DOHH2 (cell line): ENCODE data around the gene OCLN.
"Not testable (repeated sequence)": the region's sequence is repeated elsewhere in the genome, so short reads cannot be mapped to it uniquely, and the experiment has no call there.

Source experiments
- CTCF ChIP-seq: fragments of 200-600 bp; sonication (generic); IDR thresholded peaks from one replicate; pipeline ENCODE4 v1.5.1; 2014; ENCODE audit warnings: antibody characterized with exemption, mild to moderate bottlenecking, low read depth, low read length; ENCODE audit not compliant: poor library complexity, severe bottlenecking
- EZH2phosphoT487 ChIP-seq: fragments of 200-600 bp; sonication (generic); IDR thresholded peaks from 2 replicates; pipeline ENCODE4 v1.6.1; 2017; ENCODE audit warnings: borderline replicate concordance, mild to moderate bottlenecking, antibody characterized with exemption, low read length, moderate library complexity, mixed read lengths

- not testable (repeated sequence) for TF ChIP-seq CTCF, EZH2phosphoT487
These were observed 90.8 kb downstream of the OCLN start for GRCh38 chr5:69583356-69583755.
